Measurements from ENCODE around the gene CORO1C. TPM values are rescaled to one million over a fixed set of nuclear protein-coding genes. Genes with fewer than 3 reads are reported as not detected.

Gene CORO1C
- total RNA-seq, 1 donor from 2014 or later = 164 TPM

DNA sequence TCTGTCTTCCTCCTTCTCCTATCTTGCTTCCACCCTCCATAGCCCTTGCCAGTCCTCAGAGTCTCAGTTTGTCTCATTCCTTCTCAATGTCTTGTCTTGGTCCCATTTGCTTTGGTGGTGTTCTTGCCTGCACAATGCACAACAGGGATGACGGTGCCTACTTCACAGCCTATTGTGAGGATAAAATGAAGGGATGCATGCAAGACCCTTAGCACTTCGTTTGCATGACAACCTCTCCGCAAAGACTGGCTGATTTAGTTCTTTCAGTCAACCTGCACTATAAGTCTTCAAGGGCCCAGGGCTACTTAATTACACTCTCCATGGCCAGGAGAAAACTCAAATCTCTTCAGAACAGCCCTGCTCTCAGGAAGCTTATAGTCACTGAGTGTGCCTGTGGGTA lies 106.1 kb downstream of the CORO1C start:
- TF ChIP-seq, protein P1, sequence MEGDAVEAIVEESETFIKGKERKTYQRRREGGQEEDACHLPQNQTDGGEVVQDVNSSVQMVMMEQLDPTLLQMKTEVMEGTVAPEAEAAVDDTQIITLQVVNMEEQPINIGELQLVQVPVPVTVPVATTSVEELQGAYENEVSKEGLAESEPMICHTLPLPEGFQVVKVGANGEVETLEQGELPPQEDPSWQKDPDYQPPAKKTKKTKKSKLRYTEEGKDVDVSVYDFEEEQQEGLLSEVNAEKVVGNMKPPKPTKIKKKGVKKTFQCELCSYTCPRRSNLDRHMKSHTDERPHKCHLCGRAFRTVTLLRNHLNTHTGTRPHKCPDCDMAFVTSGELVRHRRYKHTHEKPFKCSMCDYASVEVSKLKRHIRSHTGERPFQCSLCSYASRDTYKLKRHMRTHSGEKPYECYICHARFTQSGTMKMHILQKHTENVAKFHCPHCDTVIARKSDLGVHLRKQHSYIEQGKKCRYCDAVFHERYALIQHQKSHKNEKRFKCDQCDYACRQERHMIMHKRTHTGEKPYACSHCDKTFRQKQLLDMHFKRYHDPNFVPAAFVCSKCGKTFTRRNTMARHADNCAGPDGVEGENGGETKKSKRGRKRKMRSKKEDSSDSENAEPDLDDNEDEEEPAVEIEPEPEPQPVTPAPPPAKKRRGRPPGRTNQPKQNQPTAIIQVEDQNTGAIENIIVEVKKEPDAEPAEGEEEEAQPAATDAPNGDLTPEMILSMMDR (IDR thresholded peaks at IDR 0.05; ENCODE audit: insufficient read depth, low read length, poor library complexity, severe bottlenecking) = no peak
- Histone ChIP-seq H3K27me3 (ENCODE audit: control insufficient read depth, insufficient read depth, low read length) (no peaks in the 10 kb centered on the region), H3K4me3 (ENCODE audit: low read depth, low read length) (no peak overlapping the region), H3K36me3 (ENCODE audit: control insufficient read depth, insufficient read depth, low read length) (no peaks in the 10 kb centered on the region)
- DNase-seq (ENCODE audit: low read depth) = no peak

- DNase-seq (ENCODE audit: low read depth) = no peak
- no peak overlapping the region for H3K4me3 ChIP-seq (ENCODE audit: low read depth, low read length)
- TF ChIP-seq, protein P1 (IDR thresholded peaks at IDR 0.05; ENCODE audit: insufficient read depth, low read length, poor library complexity, severe bottlenecking) = no peak
- no peaks in the 10 kb centered on the region for H3K27me3 ChIP-seq (ENCODE audit: control insufficient read depth, insufficient read depth, low read length)
- no peaks in the 10 kb centered on the region for H3K36me3 ChIP-seq (ENCODE audit: control insufficient read depth, insufficient read depth, low read length)
These were observed 107.7 kb downstream of the CORO1C start for GRCh38 chr12:108623577-108623976.

- no peak overlapping the region for H3K4me3 ChIP-seq (ENCODE audit: low read depth, low read length)
- TF ChIP-seq, protein P1 (IDR thresholded peaks at IDR 0.05; ENCODE audit: insufficient read depth, low read length, poor library complexity, severe bottlenecking) = no peak
These were observed 108.3 kb downstream of the CORO1C start for GRCh38 chr12:108622921-108623514.

DNA sequence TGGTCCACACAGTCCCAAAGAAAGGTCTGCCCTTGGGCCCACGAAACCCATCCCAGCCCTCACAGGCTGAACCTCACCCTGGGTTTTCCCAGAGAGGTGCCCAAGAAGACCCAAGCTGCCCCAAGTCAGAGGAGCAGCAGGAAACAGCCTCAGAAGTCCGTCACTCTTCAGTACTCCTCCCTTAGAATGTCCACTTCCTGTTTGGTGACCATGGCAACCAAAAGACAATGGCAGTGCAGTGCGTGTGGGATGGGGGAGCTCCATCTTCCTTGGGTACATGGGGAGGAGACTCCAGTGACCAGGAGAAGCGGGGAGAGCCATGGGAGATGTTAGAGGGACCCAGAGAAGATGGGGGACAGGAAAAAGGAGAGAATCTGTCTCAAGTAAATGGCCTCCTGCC lies 108.9 kb downstream of the CORO1C start:
- Histone ChIP-seq H3K4me3 (ENCODE audit: low read depth, low read length) (no peak overlapping the region), H3K36me3 (ENCODE audit: control insufficient read depth, insufficient read depth, low read length) (no peaks in the 10 kb centered on the region), H3K27me3 (ENCODE audit: control insufficient read depth, insufficient read depth, low read length) (no peaks in the 10 kb centered on the region)
- TF ChIP-seq, protein P1 (IDR thresholded peaks at IDR 0.05; ENCODE audit: insufficient read depth, low read length, poor library complexity, severe bottlenecking) = no peak
- no peak for DNase-seq (ENCODE audit: low read depth)

More at GRCh38 chr12:108622921-108623514, 108.3 kb downstream of the CORO1C start:
- H3K27me3 ChIP-seq (ENCODE audit: control insufficient read depth, insufficient read depth, low read length) = no peaks in the 10 kb centered on the region
- DNase-seq (ENCODE audit: low read depth) = no peak
- H3K36me3 ChIP-seq (ENCODE audit: control insufficient read depth, insufficient read depth, low read length) = no peaks in the 10 kb centered on the region

DNA sequence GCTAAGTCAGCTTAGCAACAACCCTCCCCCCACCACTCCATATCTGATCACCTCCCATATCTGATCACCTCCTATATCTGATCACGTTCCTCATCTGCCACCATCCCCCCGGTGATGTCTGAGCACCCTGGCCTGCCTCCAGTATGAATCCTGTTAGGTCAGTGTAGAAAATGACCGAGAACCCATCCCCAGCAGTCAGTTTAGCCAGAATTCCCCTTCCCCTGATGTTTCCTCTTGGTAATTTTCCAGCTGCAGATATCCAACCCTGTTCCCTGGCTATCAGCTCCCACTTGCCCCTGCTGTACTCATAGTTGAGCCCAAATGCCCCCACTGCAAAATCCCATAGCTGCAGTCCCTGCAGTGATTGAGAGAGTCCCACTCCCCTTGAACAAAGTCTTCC lies 110.2 kb downstream of the CORO1C start:
- H3K36me3 ChIP-seq (ENCODE audit: control insufficient read depth, insufficient read depth, low read length) = no peaks in the 10 kb centered on the region
- H3K4me3 ChIP-seq (ENCODE audit: low read depth, low read length) = no peak overlapping the region
- no peak for DNase-seq (ENCODE audit: low read depth)
- TF ChIP-seq, protein P1 (IDR thresholded peaks at IDR 0.05; ENCODE audit: insufficient read depth, low read length, poor library complexity, severe bottlenecking) = no peak
- H3K27me3 ChIP-seq (ENCODE audit: control insufficient read depth, insufficient read depth, low read length) = no peaks in the 10 kb centered on the region

All from kidney epithelial cell (primary cell).